IMR-90 (cell line): ENCODE results near the gene ORMDL2. TPM values are rescaled to one million over a fixed set of nuclear protein-coding genes. Genes with fewer than 3 reads are reported as not detected.

Experiments
- ATAC-seq: fragments of 200-7000 bp; cut with Tn5 transposase; 2 replicates; pipeline ENCODE4 v1.9.1; 2020; ENCODE audit warnings: low read depth, mild to moderate bottlenecking, moderate library complexity
- BruUV-seq: library from RNA; stranded (reverse); fragments of 400-500 nt; replicated peaks from 2 replicates; lab custom pipeline; 2021; lab: Mats Ljungman, UMichigan
- CTCF ChIA-PET: fragments of 300-600 bp; formaldehyde crosslinking; extraction: SDS; loops from one replicate; lab custom pipeline; 2021; ENCODE audit warnings: antibody characterized with exemption; lab: Yijun Ruan, JAX
- POLR2A ChIA-PET: fragments of 300-600 bp; sonication (Branson Sonifier 250); formaldehyde crosslinking; loops from one replicate; lab custom pipeline; 2022; ENCODE audit warnings: antibody characterized with exemption; ENCODE audit not compliant: unreplicated experiment; lab: Charles Lee
- DNase-seq: peaks from one replicate; pipeline ENCODE4 v3.0.0; 2013
- H2AFZ ChIP-seq: replicated peaks from 2 replicates; pipeline ENCODE3; 2013; ENCODE audit warnings: low read length, mild to moderate bottlenecking; ENCODE audit not compliant: poor library complexity
- H2AK5ac ChIP-seq: 2 replicates; pipeline ENCODE4 v1.6.1; 2013; ENCODE audit warnings: low read depth, low read length, inconsistent platforms
- H2AK9ac ChIP-seq: replicated peaks from 2 replicates; pipeline ENCODE3; 2013; ENCODE audit warnings: mild to moderate bottlenecking, low read depth, low read length, moderate library complexity; ENCODE audit not compliant: poor library complexity
- H2BK120ac ChIP-seq: 2 replicates; pipeline ENCODE4 v1.6.1; 2013; ENCODE audit warnings: low read depth, low read length, inconsistent platforms
- H2BK15ac ChIP-seq: 3 replicates; pipeline ENCODE4 v1.6.1; 2013; ENCODE audit warnings: low read depth, low read length, inconsistent platforms
- H2BK20ac ChIP-seq: 2 replicates; pipeline ENCODE4 v1.6.1; 2013; ENCODE audit warnings: low read depth, mild to moderate bottlenecking, inconsistent platforms, low read length, moderate library complexity
- H2BK5ac ChIP-seq: 2 replicates; pipeline ENCODE4 v1.6.1; 2013; ENCODE audit warnings: mild to moderate bottlenecking, low read depth, low read length, inconsistent platforms; ENCODE audit not compliant: poor library complexity, severe bottlenecking
- H3K14ac ChIP-seq: replicated peaks from 2 replicates; pipeline ENCODE4 v1.6.1; 2013; ENCODE audit warnings: low read depth, low read length, inconsistent platforms
- H3K18ac ChIP-seq: 2 replicates; pipeline ENCODE4 v1.6.1; 2013; ENCODE audit warnings: low read depth, low read length, control low read depth
- H3K23ac ChIP-seq: 2 replicates; pipeline ENCODE4 v1.6.1; 2013; ENCODE audit warnings: low read depth, low read length, inconsistent platforms
- H3K27ac ChIP-seq: 2 replicates; pipeline ENCODE4 v1.5.1; 2013; ENCODE audit warnings: mild to moderate bottlenecking, control low read depth, low read length; ENCODE audit not compliant: insufficient read depth
- H3K27me3 ChIP-seq: 2 replicates; pipeline ENCODE4 v1.6.1; 2013; ENCODE audit warnings: low read length; ENCODE audit not compliant: control insufficient read depth, insufficient read depth
- H3K36me3 ChIP-seq: 2 replicates; pipeline ENCODE4 v1.6.1; 2013; ENCODE audit warnings: low read length, mixed read lengths; ENCODE audit not compliant: control insufficient read depth, insufficient read depth
- H3K4ac ChIP-seq: 2 replicates; pipeline ENCODE4 v1.6.1; 2013; ENCODE audit warnings: low read depth, low read length, inconsistent platforms
- H3K4me1 ChIP-seq: 2 replicates; pipeline ENCODE4 v1.6.1; 2013; ENCODE audit warnings: low read length, mixed read lengths; ENCODE audit not compliant: control insufficient read depth, insufficient read depth
- H3K4me2 ChIP-seq: 2 replicates; pipeline ENCODE4 v1.6.1; 2013; ENCODE audit warnings: low read depth, mild to moderate bottlenecking, control low read depth, low read length, moderate library complexity
- H3K4me3 ChIP-seq: 2 replicates; pipeline ENCODE4 v1.5.1; 2013; ENCODE audit warnings: low read depth, mild to moderate bottlenecking, control low read depth, low read length, moderate library complexity; ENCODE audit not compliant: insufficient read depth
- H3K56ac ChIP-seq: 2 replicates; pipeline ENCODE4 v1.6.1; 2013; ENCODE audit warnings: low read length, inconsistent platforms; ENCODE audit not compliant: insufficient read depth; ENCODE audit errors: extremely low read depth
- H3K79me1 ChIP-seq, 2 experiments: 2 replicates each; pipeline ENCODE4 v1.6.1; 2013; ENCODE audit warnings: low read length in 2 of 2, inconsistent platforms in 1 of 2, low read depth in 1 of 2
- H3K9ac ChIP-seq: 2 replicates; pipeline ENCODE4 v1.6.1; 2013; ENCODE audit warnings: low read depth, low read length, control low read depth
- H3K9me1 ChIP-seq: 2 replicates; pipeline ENCODE4 v1.6.1; 2013; ENCODE audit warnings: low read length, inconsistent platforms; ENCODE audit not compliant: insufficient read depth
- H3K9me3 ChIP-seq: 2 replicates; pipeline ENCODE4 v1.6.1; 2013; ENCODE audit warnings: low read length; ENCODE audit not compliant: control insufficient read depth, insufficient read depth
- H4K20me1 ChIP-seq: 2 replicates; pipeline ENCODE4 v1.6.1; 2013; ENCODE audit warnings: low read length, inconsistent platforms; ENCODE audit not compliant: insufficient read depth
- H4K5ac ChIP-seq: 2 replicates; pipeline ENCODE4 v1.6.1; 2013; ENCODE audit warnings: mild to moderate bottlenecking, low read depth, low read length, control low read depth
- H4K8ac ChIP-seq, 2 experiments: 2 replicates each; pipeline ENCODE4 v1.6.1; 2013; ENCODE audit warnings: low read depth in 2 of 2, low read length in 2 of 2, control low read depth in 1 of 2, inconsistent platforms in 1 of 2
- H4K91ac ChIP-seq: 2 replicates; pipeline ENCODE4 v1.6.1; 2013; ENCODE audit warnings: low read depth, low read length, inconsistent platforms; ENCODE audit not compliant: insufficient read depth
- CEBPB ChIP-seq: IDR thresholded peaks from 2 replicates; pipeline ENCODE4 v1.6.1; 2012; ENCODE audit warnings: low read depth, low read length, improper control_type of control experiment
- CHD1 ChIP-seq: IDR thresholded peaks from 2 replicates; pipeline ENCODE4 v1.6.1; 2012; ENCODE audit warnings: low read depth, low read length, improper control_type of control experiment
- ELK1 ChIP-seq: fragments of 150-350 bp; IDR thresholded peaks from 2 replicates; pipeline ENCODE4 v1.6.1; 2016; ENCODE audit warnings: low read depth, mild to moderate bottlenecking, low read length, moderate library complexity, borderline replicate concordance
- MAZ ChIP-seq: IDR thresholded peaks from 2 replicates; pipeline ENCODE4 v1.6.1; 2012; ENCODE audit warnings: low read depth, mild to moderate bottlenecking, low read length, improper control_type of control experiment, moderate library complexity, borderline replicate concordance
- MXI1 ChIP-seq: IDR thresholded peaks from 2 replicates; pipeline ENCODE4 v1.6.1; 2012; ENCODE audit warnings: low read depth, mild to moderate bottlenecking, low read length, moderate library complexity, borderline replicate concordance
- WGBS, 2 experiments: methylation state at CpG; one replicate each; pipeline versions ENCODE4 v1.1.5 to v1.1.7; 2013; ENCODE audit warnings: missing lambda C conversion rate in 2 of 2; ENCODE audit not compliant: insufficient read length in 1 of 2; ENCODE audit errors: extremely low coverage in 2 of 2; 5-methylcytosine and 5-hydroxymethylcytosine counted together
- dilution Hi-C: fragments of 300-500 bp; cut with HindIII; formaldehyde crosslinking; loops from one replicate; pipeline ENCODE4 v1.14.3; 2018; ENCODE audit warnings: low sequenced_read_pairs; ENCODE audit not compliant: unreplicated experiment
- in situ Hi-C: fragments of 300-500 bp; cut with MboI; formaldehyde crosslinking; loops from 3 replicates; pipeline ENCODE4 v1.14.3; 2019; ENCODE audit warnings: low sequenced_read_pairs, inconsistent platforms, mixed read lengths
- intact Hi-C: fragments of 100-400 bp; cut with micrococcal nuclease; formaldehyde crosslinking; loops from 2 replicates; pipeline ENCODE4 v1.10.0; 2022
- polyA plus RNA-seq, 3 experiments: library from polyadenylated mRNA; depleted of rRNA; stranded (reverse); fragments of >200 nt; gene quantifications; 2 replicates each; pipeline ENCODE4 v1.2.3, GENCODE V29; 2012; ENCODE audit warnings: low replicate concordance in 1 of 3
- total RNA-seq: library from RNA; depleted of rRNA; stranded (reverse); fragments of >200 nt; gene quantifications from 2 replicates; pipeline ENCODE4 v1.2.3, GENCODE V29; 2012

Gene ORMDL2
- total and polyA plus RNA-seq, 2 of the 4 experiments (the other 2 are of a cell fraction), result 20.4 to 39.7 TPM

GRCh38 chr12:55788546-55788945 is 29.3 kb upstream of the ORMDL2 start:
- H3K9me1 ChIP-seq, result no peaks in the 10 kb centered on the region
- intact Hi-C loops, result no loop called here

More at GRCh38 chr12:55788546-55788945, 29.3 kb upstream of the ORMDL2 start:
- Histone ChIP-seq H3K23ac (no peak overlapping the region), H3K9me3 (no peaks in the 10 kb centered on the region), H2BK5ac (no peak overlapping the region), H3K14ac (no peak overlapping the region), H3K4ac (no peak overlapping the region), H4K20me1 (no peaks in the 10 kb centered on the region), H2BK20ac (no peak overlapping the region), H2BK15ac (no peak overlapping the region), H2BK120ac (no peak overlapping the region), H4K5ac (no peak overlapping the region), H2AFZ (no peak overlapping the region), H3K27ac (no peak overlapping the region), H3K4me1 (no peaks in the 10 kb centered on the region), H3K56ac (no peak overlapping the region), H4K8ac (no peak overlapping the region), H2AK9ac (no peak overlapping the region), H3K4me2 (no peak overlapping the region), H3K27me3 (no peaks in the 10 kb centered on the region), H3K4me3 (no peak overlapping the region), H4K91ac (no peak overlapping the region), H3K36me3 (peaks cover 46% of the 10 kb centered on the region), H2AK5ac (no peak overlapping the region), H3K18ac (no peak overlapping the region), H3K9ac (no peak overlapping the region), H3K79me1 (peaks cover 20 to 26% of the 10 kb centered on the region in 2 experiments)
- TF ChIP-seq ELK1 (no peak), CEBPB (no peak), CHD1 (no peak), MXI1 (no peak), MAZ (no peak)
- CTCF ChIA-PET, result interaction anchor here (0.9 kb wide), 1 partner anchor 9 kb away, joined by 3 read pairs; no protein-coding TSS in a partner anchor
- in situ Hi-C loops (no loop called here), dilution Hi-C loops (no loop called here)
- ATAC-seq (no peak), DNase-seq (no peak)
- BruUV-seq, result no TSS peak
- POLR2A ChIA-PET, result no interaction called here
- 100% methylated on average over 1 of the region's 7 CpGs; no CpG with 5 or more reads in 1 of the 2 experiments for WGBS, 2 experiments
